Liver (tissue), 3 donors: ENCODE data around the gene MDP1.

Experiments used
- CTCF ChIP-seq: fragments of 150-350 bp; IDR thresholded peaks from 2 replicates; pipeline ENCODE4 v1.5.1; 2017; ENCODE audit warnings: improper control_type of control experiment, low read depth, low read length; ENCODE audit not compliant: missing input control
- RAD21 ChIP-seq, 2 donors: IDR thresholded peaks; 2 replicates each; pipeline ENCODE4 v1.6.1; 2016; ENCODE audit warnings: antibody characterized with exemption in 2 of 2, mild to moderate bottlenecking in 2 of 2
- TAF1 ChIP-seq: conservative IDR thresholded peaks from 2 replicates; pipeline ENCODE4 v1.6.1; 2016; ENCODE audit warnings: antibody characterized with exemption, mild to moderate bottlenecking
- donor health status: healthy.
- donor health status: healthy.

- TF ChIP-seq RAD21 (IDR thresholded peaks at IDR 0.05) = no peak
- TF ChIP-seq CTCF = no peak
- TF ChIP-seq TAF1 = no peak
Observed at GRCh38 chr14:24232121-24232644, 16.3 kb upstream of the MDP1 start, which contains the start of gene NEDD8.
